Peyer's patch (tissue), 4 donors: Measurements from ENCODE around the gene UBE4A.

Experiments used
- POLR2A ChIP-seq, 2 donors: fragments of 450-650 bp; IDR thresholded peaks; one replicate each; pipeline ENCODE4 v1.5.1; 2017; ENCODE audit warnings: antibody characterized with exemption in 2 of 2, mild to moderate bottlenecking in 2 of 2, moderate library complexity in 2 of 2
- TF ChIP-seq, protein P1 (sequence below), 6 experiments: fragments of 450-650 bp in 4 of 6; fragments of 200-600 bp in 2 of 6; sonication (generic) in 1 of 6; IDR thresholded peaks; one replicate each; pipeline ENCODE4 v1.5.1; 2017 to 2019; ENCODE audit warnings: antibody characterized with exemption in 6 of 6, mild to moderate bottlenecking in 3 of 6, moderate library complexity in 1 of 6

DNA sequence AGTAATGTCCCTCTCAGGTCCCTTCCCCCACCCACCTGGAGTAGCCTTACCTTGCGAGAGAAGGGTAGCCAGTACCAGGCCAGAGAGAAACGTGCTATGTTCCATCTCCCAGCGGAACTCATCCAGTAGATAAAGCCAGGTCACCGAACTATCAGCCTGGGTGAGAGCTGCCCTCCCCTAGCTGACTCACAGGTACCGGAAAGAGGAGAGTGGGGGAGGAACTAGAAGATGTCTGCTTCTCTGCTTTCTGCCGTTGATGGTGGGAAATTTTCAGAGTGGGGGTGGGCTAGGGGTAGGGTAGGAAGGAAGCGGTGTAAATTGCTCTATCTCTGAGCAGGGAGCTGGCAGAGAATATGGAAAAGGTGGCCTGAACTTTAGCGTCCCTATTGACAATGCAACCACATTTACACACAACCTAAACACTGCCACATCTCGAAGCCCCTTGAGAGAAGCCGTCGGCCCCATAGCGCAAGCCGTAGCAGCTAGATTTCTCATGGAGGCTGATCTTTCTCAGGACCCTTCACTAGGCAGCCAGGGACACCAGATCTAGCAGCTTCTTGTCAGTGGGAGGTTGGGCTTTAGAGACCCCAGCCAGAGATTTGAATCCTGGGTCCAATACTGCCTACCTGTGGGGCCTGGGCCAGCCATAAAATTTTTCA, 16.8 kb upstream of the UBE4A start, which contains the start of gene CD3D:
- TF ChIP-seq, protein P1, sequence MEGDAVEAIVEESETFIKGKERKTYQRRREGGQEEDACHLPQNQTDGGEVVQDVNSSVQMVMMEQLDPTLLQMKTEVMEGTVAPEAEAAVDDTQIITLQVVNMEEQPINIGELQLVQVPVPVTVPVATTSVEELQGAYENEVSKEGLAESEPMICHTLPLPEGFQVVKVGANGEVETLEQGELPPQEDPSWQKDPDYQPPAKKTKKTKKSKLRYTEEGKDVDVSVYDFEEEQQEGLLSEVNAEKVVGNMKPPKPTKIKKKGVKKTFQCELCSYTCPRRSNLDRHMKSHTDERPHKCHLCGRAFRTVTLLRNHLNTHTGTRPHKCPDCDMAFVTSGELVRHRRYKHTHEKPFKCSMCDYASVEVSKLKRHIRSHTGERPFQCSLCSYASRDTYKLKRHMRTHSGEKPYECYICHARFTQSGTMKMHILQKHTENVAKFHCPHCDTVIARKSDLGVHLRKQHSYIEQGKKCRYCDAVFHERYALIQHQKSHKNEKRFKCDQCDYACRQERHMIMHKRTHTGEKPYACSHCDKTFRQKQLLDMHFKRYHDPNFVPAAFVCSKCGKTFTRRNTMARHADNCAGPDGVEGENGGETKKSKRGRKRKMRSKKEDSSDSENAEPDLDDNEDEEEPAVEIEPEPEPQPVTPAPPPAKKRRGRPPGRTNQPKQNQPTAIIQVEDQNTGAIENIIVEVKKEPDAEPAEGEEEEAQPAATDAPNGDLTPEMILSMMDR (IDR thresholded peaks at IDR 0.05), result no peak
- TF ChIP-seq POLR2A (IDR thresholded peaks at IDR 0.05), result no peak
